SU-DHL-6 (cell line): ENCODE measurements around the gene CCDC82.

Source experiments
- H2AFZ ChIP-seq: fragments of 200-600 bp; sonication (generic); 2 replicates; pipeline ENCODE4 v1.6.1; 2014; ENCODE audit warnings: low read depth, mild to moderate bottlenecking, moderate library complexity, mixed read lengths, antibody characterized with exemption, low read length; ENCODE audit not compliant: severe bottlenecking
- H3F3A ChIP-seq: fragments of 200-600 bp; shearing (Covaris generic); 2 replicates; pipeline ENCODE4 v1.6.0; 2016; ENCODE audit warnings: antibody characterized with exemption, mild to moderate bottlenecking; ENCODE audit not compliant: insufficient read depth
- H3K27ac ChIP-seq: fragments of 200-600 bp; sonication (generic); 2 replicates; pipeline ENCODE4 v1.5.1; 2016; ENCODE audit warnings: low read depth, mild to moderate bottlenecking, low read length, moderate library complexity, mixed read lengths
- H3K27me3 ChIP-seq: fragments of 200-600 bp; sonication (generic), shearing (Covaris generic); 2 replicates; pipeline ENCODE4 v1.6.0; 2014; ENCODE audit warnings: mild to moderate bottlenecking, low read length
- H3K36me3 ChIP-seq: fragments of 200-600 bp; sonication (generic); 2 replicates; pipeline ENCODE4 v1.6.1; 2014; ENCODE audit warnings: mild to moderate bottlenecking, low read length, mixed read lengths
- H3K4me2 ChIP-seq: fragments of 300-600, 200-600 bp; shearing (Covaris generic), sonication (generic); 2 replicates; pipeline ENCODE4 v1.6.0; 2014; ENCODE audit warnings: low read length, low read depth, mild to moderate bottlenecking; ENCODE audit not compliant: poor library complexity, severe bottlenecking
- H3K4me3 ChIP-seq: fragments of 200-600 bp; sonication (generic); 2 replicates; pipeline ENCODE4 v1.5.1; 2014; ENCODE audit warnings: antibody characterized with exemption, low read length, mild to moderate bottlenecking, mixed read lengths; ENCODE audit not compliant: insufficient read depth, poor library complexity, severe bottlenecking
- H3K79me2 ChIP-seq: fragments of 200-600 bp; sonication (generic); 2 replicates; pipeline ENCODE4 v1.6.1; 2014; ENCODE audit warnings: mild to moderate bottlenecking, low read length, moderate library complexity; ENCODE audit not compliant: insufficient read depth
- H3K9ac ChIP-seq: fragments of 200-600 bp; sonication (generic); 2 replicates; pipeline ENCODE4 v1.7.0; 2014; ENCODE audit warnings: mild to moderate bottlenecking, low read length
- H3K9me2 ChIP-seq: fragments of 200-600 bp; sonication (generic); replicated peaks from 2 replicates; pipeline ENCODE4 v1.6.1; 2014; ENCODE audit warnings: low read length; ENCODE audit not compliant: insufficient read depth
- H3K9me3 ChIP-seq: fragments of 200-600 bp; sonication (generic); 2 replicates; pipeline ENCODE4 v1.6.1; 2014; ENCODE audit warnings: low read length, mixed read lengths; ENCODE audit not compliant: insufficient read depth
- H4K20me1 ChIP-seq: fragments of 200-600 bp; sonication (generic); 2 replicates; pipeline ENCODE4 v1.6.1; 2014; ENCODE audit warnings: low read depth, mild to moderate bottlenecking, antibody characterized with exemption, low read length, moderate library complexity, mixed read lengths
- EZH2phosphoT487 ChIP-seq: fragments of 200-600 bp; sonication (generic), shearing (Covaris generic); conservative IDR thresholded peaks from 2 replicates; pipeline ENCODE4 v1.6.1; 2018; ENCODE audit warnings: mild to moderate bottlenecking, antibody characterized with exemption, low read length, moderate library complexity, mixed read lengths
- TF ChIP-seq, protein P1 (sequence below): fragments of 200-600 bp; sonication (generic); IDR thresholded peaks from one replicate; pipeline ENCODE4 v1.5.1; 2017; ENCODE audit warnings: antibody characterized with exemption, mild to moderate bottlenecking, low read length, moderate library complexity; ENCODE audit not compliant: insufficient read depth, poor library complexity, severe bottlenecking

The CCDC82 gene

DNA sequence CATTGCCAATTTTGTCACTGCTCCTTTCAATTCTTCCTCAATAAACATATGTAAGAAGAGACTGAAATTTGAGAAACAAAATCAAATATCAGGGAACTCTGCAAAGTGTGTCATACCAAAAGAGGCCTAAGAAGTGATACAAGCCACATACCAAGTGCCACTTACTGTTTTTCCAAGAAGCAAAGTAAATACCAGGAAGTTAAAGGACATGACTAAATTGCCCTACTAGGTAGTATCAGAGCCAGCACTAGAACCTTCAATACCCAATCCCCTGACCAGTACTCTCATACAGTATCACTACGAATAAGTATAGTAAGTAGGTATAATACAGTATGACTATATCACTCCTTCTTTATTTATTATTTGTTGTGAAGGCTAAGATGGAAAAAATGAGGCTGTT, 60.3 kb downstream of the CCDC82 start:
- H3K4me3 ChIP-seq = no peak overlapping the region
- H3K9me2 ChIP-seq = no peaks in the 10 kb centered on the region
- H3K27ac ChIP-seq = no peak overlapping the region
- no peaks in the 10 kb centered on the region for H3K79me2 ChIP-seq
- no peaks in the 10 kb centered on the region for H3K36me3 ChIP-seq
- no peaks in the 10 kb centered on the region for H3K9me3 ChIP-seq
- no peak overlapping the region for H3K9ac ChIP-seq
- no peak overlapping the region for H2AFZ ChIP-seq
- no peaks in the 10 kb centered on the region for H3F3A ChIP-seq
- H3K4me2 ChIP-seq = no peak overlapping the region
- no peaks in the 10 kb centered on the region for H3K27me3 ChIP-seq
- no peaks in the 10 kb centered on the region for H4K20me1 ChIP-seq
- TF ChIP-seq, protein P1, sequence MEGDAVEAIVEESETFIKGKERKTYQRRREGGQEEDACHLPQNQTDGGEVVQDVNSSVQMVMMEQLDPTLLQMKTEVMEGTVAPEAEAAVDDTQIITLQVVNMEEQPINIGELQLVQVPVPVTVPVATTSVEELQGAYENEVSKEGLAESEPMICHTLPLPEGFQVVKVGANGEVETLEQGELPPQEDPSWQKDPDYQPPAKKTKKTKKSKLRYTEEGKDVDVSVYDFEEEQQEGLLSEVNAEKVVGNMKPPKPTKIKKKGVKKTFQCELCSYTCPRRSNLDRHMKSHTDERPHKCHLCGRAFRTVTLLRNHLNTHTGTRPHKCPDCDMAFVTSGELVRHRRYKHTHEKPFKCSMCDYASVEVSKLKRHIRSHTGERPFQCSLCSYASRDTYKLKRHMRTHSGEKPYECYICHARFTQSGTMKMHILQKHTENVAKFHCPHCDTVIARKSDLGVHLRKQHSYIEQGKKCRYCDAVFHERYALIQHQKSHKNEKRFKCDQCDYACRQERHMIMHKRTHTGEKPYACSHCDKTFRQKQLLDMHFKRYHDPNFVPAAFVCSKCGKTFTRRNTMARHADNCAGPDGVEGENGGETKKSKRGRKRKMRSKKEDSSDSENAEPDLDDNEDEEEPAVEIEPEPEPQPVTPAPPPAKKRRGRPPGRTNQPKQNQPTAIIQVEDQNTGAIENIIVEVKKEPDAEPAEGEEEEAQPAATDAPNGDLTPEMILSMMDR = no peak
- TF ChIP-seq EZH2phosphoT487 = no peak

DNA sequence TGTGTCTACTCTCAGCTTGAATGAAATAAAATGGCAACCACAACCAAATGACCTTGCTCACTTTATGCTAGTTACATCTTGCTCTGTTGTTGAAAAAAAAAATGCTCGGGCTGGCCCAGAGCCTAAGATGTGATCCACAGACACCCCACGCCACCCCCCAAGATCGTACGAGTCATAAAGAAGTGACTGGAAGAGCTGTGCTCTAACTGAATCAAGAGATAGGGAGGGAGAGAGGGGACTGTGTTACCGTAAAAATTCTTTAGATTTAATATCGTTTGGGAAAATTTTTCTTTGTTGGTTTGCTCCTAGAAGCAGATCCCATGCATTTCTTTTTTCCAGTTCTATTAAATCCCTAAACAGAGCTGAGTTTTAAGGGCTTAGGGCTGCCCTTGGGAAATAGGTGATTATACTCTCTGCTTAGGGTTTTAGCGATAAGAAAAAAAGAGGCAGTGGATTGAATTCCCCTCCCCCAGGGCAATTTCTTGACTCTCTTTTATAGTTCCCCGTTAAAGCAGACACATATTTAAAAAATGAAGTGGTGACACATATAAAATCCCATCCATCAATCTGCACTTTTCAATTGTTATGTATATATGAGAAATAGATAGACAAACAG, 61.2 kb downstream of the CCDC82 start:
- Histone ChIP-seq H3F3A (no peaks in the 10 kb centered on the region), H3K36me3 (no peaks in the 10 kb centered on the region), H3K27me3 (no peaks in the 10 kb centered on the region), H3K4me2 (no peak overlapping the region), H3K4me3 (no peak overlapping the region), H4K20me1 (no peaks in the 10 kb centered on the region), H3K9me2 (no peaks in the 10 kb centered on the region), H3K27ac (no peak overlapping the region), H3K79me2 (no peaks in the 10 kb centered on the region), H3K9me3 (no peaks in the 10 kb centered on the region), H3K9ac (no peak overlapping the region), H2AFZ (no peak overlapping the region)
- TF ChIP-seq, protein P1 = no peak
- TF ChIP-seq EZH2phosphoT487 = no peak

DNA sequence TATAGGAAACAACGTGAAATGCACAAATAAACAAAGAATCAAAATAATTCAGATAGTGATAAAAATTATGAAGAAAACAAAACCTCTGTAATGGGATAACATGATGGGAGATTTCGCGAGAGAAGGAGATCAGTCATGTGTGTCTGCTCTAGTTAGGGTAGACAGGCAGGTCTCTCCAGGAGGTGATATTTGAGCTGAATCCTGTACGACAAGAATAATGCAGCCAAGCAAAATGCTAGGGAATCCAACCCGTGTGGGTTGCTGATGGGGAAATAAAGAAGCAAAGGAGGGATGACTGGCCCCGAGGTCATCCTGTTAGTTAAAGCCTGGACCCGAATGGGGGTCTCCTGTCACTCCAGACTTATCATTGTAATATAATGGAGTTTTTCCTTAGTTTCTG, 62.8 kb downstream of the CCDC82 start:
- H3K9me2 ChIP-seq = no peaks in the 10 kb centered on the region
- TF ChIP-seq, protein P1 = no peak
- no peak for TF ChIP-seq EZH2phosphoT487
- H2AFZ ChIP-seq = no peak overlapping the region
- no peaks in the 10 kb centered on the region for H4K20me1 ChIP-seq
- no peaks in the 10 kb centered on the region for H3K27me3 ChIP-seq
- H3K9me3 ChIP-seq = no peaks in the 10 kb centered on the region
- no peaks in the 10 kb centered on the region for H3F3A ChIP-seq
- no peaks in the 10 kb centered on the region for H3K36me3 ChIP-seq
- H3K9ac ChIP-seq = no peak overlapping the region
- H3K4me3 ChIP-seq = no peak overlapping the region
- H3K27ac ChIP-seq = no peak overlapping the region
- no peak overlapping the region for H3K4me2 ChIP-seq
- no peaks in the 10 kb centered on the region for H3K79me2 ChIP-seq
